ENCODE measurements around the gene PAQR9. TPM values are rescaled to one million over a fixed set of nuclear protein-coding genes. Genes with fewer than 3 reads are reported as not detected.

Gene PAQR9
- total and polyA plus RNA-seq, 10 donors: 0.04 to 0.64 (median 0.42) TPM; not detected in 6

GRCh38 chr3:142982038-142982773, 18.7 kb upstream of the PAQR9 start:
- peaks cover 0 to 8% (median under 1%) of the 10 kb centered on the region in 6 donors for H3K4me1 ChIP-seq
- no peak overlapping the region for H3K4me3 ChIP-seq
- no peak overlapping the region for H3K27ac ChIP-seq
- TF ChIP-seq POLR2A (IDR thresholded peaks at IDR 0.05) (no peak), CTCF (IDR thresholded peaks at IDR 0.05 in 8 of 11, conservative IDR thresholded peaks at IDR 0.05 in 3 of 11) (no peak), POLR2AphosphoS5 (IDR thresholded peaks at IDR 0.05) (no peak)
- no peaks in the 10 kb centered on the region for H3K27me3 ChIP-seq (replicated peaks in 1 of 7)
- intact Hi-C loops (cut with DNase I; ENCODE audit: low total_unique reads): no loop called here
- no peak for DNase-seq
- whole genome bisulfite sequencing, 5 donors: 66 to 80% (median 76%) methylated on average over 7 of the region's 7 CpGs
- H3K9me3 ChIP-seq: no peaks in the 10 kb centered on the region
- H3K36me3 ChIP-seq: no peaks in the 10 kb centered on the region

GRCh38 chr3:142981108-142981507, 17.6 kb upstream of the PAQR9 start:
- Histone ChIP-seq H3K4me1 (peaks cover 0 to 15% (median 6%) of the 10 kb centered on the region in 6 donors), H3K4me3 (no peak overlapping the region), H3K36me3 (no peaks in the 10 kb centered on the region), H3K27ac (no peak overlapping the region), H3K9me3 (no peaks in the 10 kb centered on the region), H3K27me3 (replicated peaks in 1 of 7) (no peaks in the 10 kb centered on the region)
- no peak for TF ChIP-seq CTCF (IDR thresholded peaks at IDR 0.05 in 8 of 11, conservative IDR thresholded peaks at IDR 0.05 in 3 of 11)
- TF ChIP-seq POLR2A (IDR thresholded peaks at IDR 0.05): no peak
- no peak for TF ChIP-seq POLR2AphosphoS5 (IDR thresholded peaks at IDR 0.05)
- no peak for DNase-seq
- intact Hi-C loops (cut with DNase I; ENCODE audit: low total_unique reads): no loop called here
- 57 to 73% (median 61%) methylated on average over 3 of the region's 3 CpGs for WGBS, 5 donors

GRCh38 chr3:142977399-142977728, 13.9 kb upstream of the PAQR9 start:
- Histone ChIP-seq H3K9me3 (no peaks in the 10 kb centered on the region), H3K36me3 (no peaks in the 10 kb centered on the region), H3K4me3 (no peak overlapping the region), H3K4me1 (peaks cover 0 to 16% (median 7%) of the 10 kb centered on the region in 6 donors), H3K27ac (peak overlapping the region in 1 of 8 donors; percentile 3), H3K27me3 (replicated peaks in 1 of 7) (no peaks in the 10 kb centered on the region)
- no peak for TF ChIP-seq POLR2A (IDR thresholded peaks at IDR 0.05)
- TF ChIP-seq POLR2AphosphoS5 (IDR thresholded peaks at IDR 0.05): no peak
- no peak for TF ChIP-seq CTCF (IDR thresholded peaks at IDR 0.05 in 8 of 11, conservative IDR thresholded peaks at IDR 0.05 in 3 of 11)
- DNase-seq: no peak
- WGBS, 5 donors: 42 to 96% (median 86%) methylated on average over 1 of the region's 1 CpG
- intact Hi-C loops (cut with DNase I; ENCODE audit: low total_unique reads): no loop called here

GRCh38 chr3:142976621-142977398, 13.3 kb upstream of the PAQR9 start:
- Histone ChIP-seq H3K4me3 (no peak overlapping the region), H3K27ac (peak overlapping the region in 6 of 8 donors; percentile 3 to 41 (median 12)), H3K9me3 (no peaks in the 10 kb centered on the region), H3K36me3 (no peaks in the 10 kb centered on the region), H3K27me3 (replicated peaks in 1 of 7) (no peaks in the 10 kb centered on the region), H3K4me1 (peaks cover 0 to 16% (median 7%) of the 10 kb centered on the region in 6 donors)
- peak; percentile 87 for DNase-seq
- intact Hi-C loops (cut with DNase I; ENCODE audit: low total_unique reads): no loop called here
- TF ChIP-seq POLR2AphosphoS5 (IDR thresholded peaks at IDR 0.05) (peak in 2 of 3 donors; percentile 80 to 82), CTCF (IDR thresholded peaks at IDR 0.05 in 8 of 11, conservative IDR thresholded peaks at IDR 0.05 in 3 of 11) (no peak)
- WGBS, 5 donors: 47 to 61% (median 52%) methylated on average over 8 of the region's 8 CpGs
